ENCODE measurements around the gene SLC7A9. TPM values are rescaled to one million over a fixed set of nuclear protein-coding genes. Genes with fewer than 3 reads are reported as not detected.
A peak's percentile ranks its signal among the peaks of the same experiment; 100 is the strongest.
"Not testable (repeated sequence)": the region's sequence is repeated elsewhere in the genome, so short reads cannot be mapped to it uniquely, and the experiment has no call there.

SLC7A9 gene
- total RNA-seq, 2 donors from 2014 or later: 3.0 TPM; not detected in 1

DNA sequence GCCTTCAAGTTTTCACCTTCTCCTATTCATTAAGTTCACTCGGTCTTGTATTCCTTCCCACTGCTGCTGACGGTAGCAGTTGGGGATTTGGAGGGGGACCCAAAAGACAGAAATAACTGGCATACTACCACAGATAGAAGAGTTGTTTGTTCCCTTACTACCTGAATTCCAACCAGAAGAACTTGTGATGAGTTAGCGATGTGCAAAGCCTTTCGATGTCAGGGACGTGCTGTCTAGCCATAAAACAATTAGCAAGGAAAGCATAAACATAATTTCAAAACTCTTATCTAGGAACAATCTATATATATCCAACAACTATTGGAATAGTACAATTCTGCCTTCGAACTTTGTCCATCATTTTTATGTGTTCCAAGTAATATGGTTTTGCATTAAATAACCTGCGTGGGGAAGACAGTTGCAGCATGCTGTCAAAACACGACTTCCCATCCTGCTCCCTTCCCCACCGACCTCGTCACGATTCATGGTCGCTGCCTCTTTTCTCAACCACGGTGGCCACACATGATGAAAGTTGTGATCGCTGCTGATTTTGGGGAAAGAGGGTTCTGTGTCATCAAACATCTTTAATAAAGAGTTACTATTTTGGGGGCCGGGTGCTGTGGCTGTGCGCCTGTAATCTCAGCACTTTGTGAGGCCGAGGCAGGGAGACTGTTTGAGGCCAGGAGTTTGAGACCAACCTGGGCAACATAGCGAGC lies 3.8 kb upstream of the SLC7A9 start:
- Histone ChIP-seq H3K4me3 (no peak overlapping the region), H3K4me1 (no peaks in the 10 kb centered on the region), H3K27me3 (no peaks in the 10 kb centered on the region), H3K27ac (no peak overlapping the region), H3K9me3 (no peaks in the 10 kb centered on the region), H3K9ac (ENCODE audit: low read depth in 2 of 2, low read length in 2 of 2) (no peak overlapping the region), H3K36me3 (no peaks in the 10 kb centered on the region)
- DNase-seq: no peak
- TF ChIP-seq, protein P1, sequence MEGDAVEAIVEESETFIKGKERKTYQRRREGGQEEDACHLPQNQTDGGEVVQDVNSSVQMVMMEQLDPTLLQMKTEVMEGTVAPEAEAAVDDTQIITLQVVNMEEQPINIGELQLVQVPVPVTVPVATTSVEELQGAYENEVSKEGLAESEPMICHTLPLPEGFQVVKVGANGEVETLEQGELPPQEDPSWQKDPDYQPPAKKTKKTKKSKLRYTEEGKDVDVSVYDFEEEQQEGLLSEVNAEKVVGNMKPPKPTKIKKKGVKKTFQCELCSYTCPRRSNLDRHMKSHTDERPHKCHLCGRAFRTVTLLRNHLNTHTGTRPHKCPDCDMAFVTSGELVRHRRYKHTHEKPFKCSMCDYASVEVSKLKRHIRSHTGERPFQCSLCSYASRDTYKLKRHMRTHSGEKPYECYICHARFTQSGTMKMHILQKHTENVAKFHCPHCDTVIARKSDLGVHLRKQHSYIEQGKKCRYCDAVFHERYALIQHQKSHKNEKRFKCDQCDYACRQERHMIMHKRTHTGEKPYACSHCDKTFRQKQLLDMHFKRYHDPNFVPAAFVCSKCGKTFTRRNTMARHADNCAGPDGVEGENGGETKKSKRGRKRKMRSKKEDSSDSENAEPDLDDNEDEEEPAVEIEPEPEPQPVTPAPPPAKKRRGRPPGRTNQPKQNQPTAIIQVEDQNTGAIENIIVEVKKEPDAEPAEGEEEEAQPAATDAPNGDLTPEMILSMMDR (IDR thresholded peaks at IDR 0.05): no peak
- intact Hi-C loops (cut with DNase I): no loop called here

DNA sequence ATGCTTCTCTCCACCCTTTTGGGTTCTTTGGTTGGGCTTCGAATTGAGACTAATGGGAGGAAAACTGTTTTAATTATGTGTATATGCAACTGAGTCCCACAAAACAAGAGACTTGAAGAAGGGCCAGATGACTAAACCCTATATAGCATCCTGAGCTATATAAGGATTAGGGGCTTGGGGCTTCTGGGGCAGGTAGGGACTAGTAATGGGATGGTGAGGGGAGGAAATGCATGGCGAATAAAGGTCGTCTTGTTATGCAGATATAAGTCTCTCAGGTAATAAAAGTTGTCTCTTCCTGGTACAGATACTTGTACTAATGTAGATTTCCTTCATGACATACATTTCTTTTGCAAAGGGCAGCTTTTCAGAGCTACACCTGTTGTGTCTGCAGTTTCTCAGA lies 2.8 kb upstream of the SLC7A9 start:
- intact Hi-C loops (cut with DNase I): no loop called here
- Histone ChIP-seq H3K9me3 (no peaks in the 10 kb centered on the region), H3K27me3 (no peaks in the 10 kb centered on the region), H3K4me3 (no peak overlapping the region), H3K36me3 (no peaks in the 10 kb centered on the region), H3K27ac (no peak overlapping the region), H3K4me1 (no peaks in the 10 kb centered on the region), H3K9ac (ENCODE audit: low read depth in 2 of 2, low read length in 2 of 2) (no peak overlapping the region)
- TF ChIP-seq, protein P1 (IDR thresholded peaks at IDR 0.05): no peak
- no peak for DNase-seq

GRCh38 chr19:32870981-32871451 lies 1.4 kb upstream of the SLC7A9 start:
- H3K27ac ChIP-seq: no peak overlapping the region
- H3K4me1 ChIP-seq: no peaks in the 10 kb centered on the region
- TF ChIP-seq, protein P1 (IDR thresholded peaks at IDR 0.05): no peak
- no peak for DNase-seq
- H3K4me3 ChIP-seq: no peak overlapping the region
- no peak overlapping the region for H3K9ac ChIP-seq (ENCODE audit: low read depth in 2 of 2, low read length in 2 of 2)
- intact Hi-C loops (cut with DNase I): no loop called here
- H3K27me3 ChIP-seq: no peaks in the 10 kb centered on the region
- H3K36me3 ChIP-seq: no peaks in the 10 kb centered on the region
- H3K9me3 ChIP-seq: no peaks in the 10 kb centered on the region

GRCh38 chr19:32869966-32870573 lies 503 bp upstream of the SLC7A9 start:
- Histone ChIP-seq H3K36me3 (no peaks in the 10 kb centered on the region), H3K27me3 (no peaks in the 10 kb centered on the region), H3K9me3 (no peaks in the 10 kb centered on the region), H3K9ac (ENCODE audit: low read depth in 2 of 2, low read length in 2 of 2) (no peak overlapping the region), H3K4me3 (no peak overlapping the region), H3K27ac (no peak overlapping the region), H3K4me1 (no peaks in the 10 kb centered on the region)
- TF ChIP-seq, protein P1 (IDR thresholded peaks at IDR 0.05): no peak
- intact Hi-C loops (cut with DNase I): no loop called here
- DNase-seq: peak; percentile 11

GRCh38 chr19:32868206-32868950 lies 1.2 kb downstream of the SLC7A9 start:
- H3K27me3 ChIP-seq: no peaks in the 10 kb centered on the region
- H3K4me3 ChIP-seq: no peak overlapping the region
- intact Hi-C loops (cut with DNase I): no loop called here
- DNase-seq: no peak
- TF ChIP-seq, protein P1 (IDR thresholded peaks at IDR 0.05): no peak
- H3K4me1 ChIP-seq: no peaks in the 10 kb centered on the region
- H3K9me3 ChIP-seq: no peaks in the 10 kb centered on the region
- no peaks in the 10 kb centered on the region for H3K36me3 ChIP-seq
- no peak overlapping the region for H3K9ac ChIP-seq (ENCODE audit: low read depth in 2 of 2, low read length in 2 of 2)
- H3K27ac ChIP-seq: no peak overlapping the region

GRCh38 chr19:32867436-32867835 lies 2.1 kb downstream of the SLC7A9 start:
- H3K27me3 ChIP-seq; H3K27ac ChIP-seq; H3K4me3 ChIP-seq; H3K9me3 ChIP-seq; H3K36me3 ChIP-seq; DNase-seq; intact Hi-C loops (cut with DNase I); H3K9ac ChIP-seq (ENCODE audit: low read depth in 2 of 2, low read length in 2 of 2); H3K4me1 ChIP-seq: not testable (repeated sequence)
